ENCODE results near the gene TLCD5. TPM values are rescaled to one million over a fixed set of nuclear protein-coding genes. Genes with fewer than 3 reads are reported as not detected.

Gene TLCD5
- total RNA-seq, 1 experiment from 2014 or later: 7.1 TPM

DNA sequence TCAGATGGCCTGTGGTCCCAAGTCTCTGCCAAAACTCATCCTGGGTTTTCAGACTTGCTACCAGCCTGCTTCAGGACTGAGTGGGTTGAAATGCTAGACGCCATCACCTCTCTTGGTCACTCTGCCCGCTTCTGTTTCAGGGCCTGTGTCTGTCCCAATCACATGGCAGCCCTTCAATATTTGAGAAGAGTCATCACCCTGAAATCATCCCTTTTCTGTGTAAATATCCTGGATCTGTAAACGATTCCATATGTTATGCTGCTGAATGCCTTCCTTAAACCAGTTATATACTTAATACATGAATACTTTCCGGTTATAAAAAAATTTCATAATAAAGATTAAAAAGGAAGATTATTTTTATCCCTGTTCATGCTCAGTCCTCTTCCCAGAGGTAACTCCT lies 39.8 kb upstream of the TLCD5 start:
- Histone ChIP-seq H4K20me1 (ENCODE audit: control insufficient read depth, insufficient read depth, insufficient read length) (no peaks in the 10 kb centered on the region), H3K4me1 (ENCODE audit: insufficient read depth, low read length) (no peaks in the 10 kb centered on the region; the same call in 1 of the 2 replicates), H3K18ac (ENCODE audit: insufficient read length, low read depth, low read length) (no peak overlapping the region), H2BK5ac (ENCODE audit: insufficient read length, low read length) (no peak overlapping the region), H3K79me2 (ENCODE audit: insufficient read depth, low read length) (no peaks in the 10 kb centered on the region), H2BK120ac (ENCODE audit: low read depth, low read length, poor library complexity, severe bottlenecking) (no peak overlapping the region), H3K56ac (ENCODE audit: insufficient read length, low read depth, low read length) (no peak overlapping the region), H3K79me1 (ENCODE audit: insufficient read depth, low read depth, low read length, poor library complexity, severe bottlenecking) (no peaks in the 10 kb centered on the region), H3T11ph (ENCODE audit: low read length) (no peak overlapping the region), H3K4me2 (ENCODE audit: insufficient read depth, insufficient read length, low read length) (no peak overlapping the region), H4K5ac (ENCODE audit: insufficient read length, low read depth, low read length) (no peak overlapping the region), H2BK15ac (ENCODE audit: low read depth, low read length) (no peak overlapping the region), H3K9me3 (ENCODE audit: control insufficient read depth, low read depth, low read length) (no peaks in the 10 kb centered on the region), H3K23ac (ENCODE audit: insufficient read length, low read depth, low read length) (no peak overlapping the region), H2BK12ac (ENCODE audit: insufficient read length, low read depth, low read length) (no peak overlapping the region), H3K14ac (ENCODE audit: insufficient read depth, low read length) (no peak overlapping the region), H4K8ac (replicated peaks; ENCODE audit: insufficient read length, low read depth, low read length) (no peak overlapping the region), H2AK5ac (ENCODE audit: insufficient read length, low read length) (no peak overlapping the region), H3K9ac (ENCODE audit: extremely low read depth, insufficient read length, low read length) (no peak overlapping the region), H3K23me2 (ENCODE audit: insufficient read length, low read depth, low read length, poor library complexity, severe bottlenecking) (no peaks in the 10 kb centered on the region), H4K91ac (ENCODE audit: insufficient read length, low read depth, low read length) (no peak overlapping the region), H3K27ac (ENCODE audit: insufficient read length, low read depth, low read length) (no peak overlapping the region), H2AFZ (ENCODE audit: low read length) (no peak overlapping the region), H3K27me3 (ENCODE audit: insufficient read depth, low read length) (no peaks in the 10 kb centered on the region), H3K4ac (ENCODE audit: low read depth, low read length) (no peak overlapping the region), H2BK20ac (ENCODE audit: low read depth, low read length, poor library complexity, severe bottlenecking) (no peak overlapping the region)
- H3K27me3 Mint-ChIP-seq (ENCODE audit: low read depth): peaks cover 15% of the 10 kb centered on the region
- H3K27ac Mint-ChIP-seq: no peak overlapping the region
- no CpG with 5 or more reads among the region's 4 CpGs for WGBS (ENCODE audit: extremely low coverage, insufficient read length, low lambda C conversion rate)
- TF ChIP-seq, protein P1, sequence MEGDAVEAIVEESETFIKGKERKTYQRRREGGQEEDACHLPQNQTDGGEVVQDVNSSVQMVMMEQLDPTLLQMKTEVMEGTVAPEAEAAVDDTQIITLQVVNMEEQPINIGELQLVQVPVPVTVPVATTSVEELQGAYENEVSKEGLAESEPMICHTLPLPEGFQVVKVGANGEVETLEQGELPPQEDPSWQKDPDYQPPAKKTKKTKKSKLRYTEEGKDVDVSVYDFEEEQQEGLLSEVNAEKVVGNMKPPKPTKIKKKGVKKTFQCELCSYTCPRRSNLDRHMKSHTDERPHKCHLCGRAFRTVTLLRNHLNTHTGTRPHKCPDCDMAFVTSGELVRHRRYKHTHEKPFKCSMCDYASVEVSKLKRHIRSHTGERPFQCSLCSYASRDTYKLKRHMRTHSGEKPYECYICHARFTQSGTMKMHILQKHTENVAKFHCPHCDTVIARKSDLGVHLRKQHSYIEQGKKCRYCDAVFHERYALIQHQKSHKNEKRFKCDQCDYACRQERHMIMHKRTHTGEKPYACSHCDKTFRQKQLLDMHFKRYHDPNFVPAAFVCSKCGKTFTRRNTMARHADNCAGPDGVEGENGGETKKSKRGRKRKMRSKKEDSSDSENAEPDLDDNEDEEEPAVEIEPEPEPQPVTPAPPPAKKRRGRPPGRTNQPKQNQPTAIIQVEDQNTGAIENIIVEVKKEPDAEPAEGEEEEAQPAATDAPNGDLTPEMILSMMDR (conservative IDR thresholded peaks at IDR 0.05): no peak
- no peaks in the 10 kb centered on the region for H3K9me3 Mint-ChIP-seq
- H3K4me3 Mint-ChIP-seq: no peak overlapping the region
- DNase-seq: no peak
- H3K4me1 Mint-ChIP-seq: peaks cover 18 to 19% of the 10 kb centered on the region in 2 experiments
- no peaks in the 10 kb centered on the region for H3K36me3 Mint-ChIP-seq (ENCODE audit: insufficient read depth in 1 of 3, low read depth in 3 of 3)
